Gastrocnemius medialis (tissue), 4 donors: ENCODE data around the gene NOTCH4. TPM values are rescaled to one million over a fixed set of nuclear protein-coding genes. Genes with fewer than 3 reads are reported as not detected.

ENCODE experiments used
- ATAC-seq, 2 donors: fragments of 150-250 bp; one replicate each; pipeline ENCODE4 v1.9.1; 2016
- DNase-seq, 2 donors: peaks; one replicate each; pipeline ENCODE4 v3.0.0-alpha.2; 2019
- H3K27ac ChIP-seq, 4 donors: fragments of 200-600 bp; sonication (generic); 1 replicate in 1 of 4; 2 replicates in 3 of 4; pipeline ENCODE4 v1.5.1; 2016 to 2018; ENCODE audit warnings: mild to moderate bottlenecking in 2 of 4, moderate library complexity in 1 of 4
- H3K27me3 ChIP-seq, 3 donors: fragments of 200-600 bp; sonication (generic) in 2 of 3; 1 replicate in 1 of 3; 2 replicates in 2 of 3; pipeline versions ENCODE4 v1.5.1 to v1.6.0; 2016 to 2019; ENCODE audit warnings: mild to moderate bottlenecking in 1 of 3, moderate library complexity in 1 of 3
- H3K36me3 ChIP-seq, 2 donors: fragments of 200-600 bp; sonication (generic) in 1 of 2; one replicate each; pipeline ENCODE4 v1.5.1; 2017 to 2018
- H3K4me1 ChIP-seq, 2 donors: fragments of 200-600 bp; sonication (generic) in 1 of 2; one replicate each; pipeline ENCODE4 v1.5.1; 2016 to 2017; ENCODE audit warnings: mild to moderate bottlenecking in 2 of 2
- H3K4me3 ChIP-seq, 4 donors: fragments of 200-600 bp; sonication (generic) in 3 of 4; 1 replicate in 1 of 4; 2 replicates in 3 of 4; pipeline ENCODE4 v1.5.1; 2016 to 2019; ENCODE audit warnings: mild to moderate bottlenecking in 2 of 4
- H3K9me3 ChIP-seq, 3 donors: fragments of 200-600 bp; sonication (generic) in 2 of 3; 1 replicate in 1 of 3; 2 replicates in 2 of 3; pipeline ENCODE4 v1.5.1; 2016 to 2019
- POLR2A ChIP-seq, 2 donors: fragments of 450-650 bp; IDR thresholded peaks; one replicate each; pipeline ENCODE4 v1.6.1; 2017; ENCODE audit warnings: antibody characterized with exemption in 2 of 2, mild to moderate bottlenecking in 2 of 2, moderate library complexity in 2 of 2
- in situ Hi-C, 4 donors: fragments of 200-750 bp; cut with MboI; loops; one replicate each; pipeline versions ENCODE4 v1.15.0 to v1.8.0; 2017; ENCODE audit warnings: low sequenced_read_pairs in 4 of 4
- intact Hi-C: fragments of 100-400 bp; cut with DNase I; formaldehyde crosslinking; loops from one replicate; pipeline ENCODE4 v1.15.1; 2023; ENCODE audit warnings: low total_unique reads
- microRNA-seq, 2 donors: library from miRNA; unstranded; fragments of <30 nt; microRNA quantifications; one replicate each; pipeline ENCODE4, GENCODE V29; 2016; ENCODE audit warnings: borderline replicate concordance in 2 of 2
- total RNA-seq, 4 donors: library from RNA; depleted of rRNA; stranded (reverse); fragments of >200 nt; gene quantifications; one replicate each; pipeline versions ENCODE4 v1.1.0 to v1.2.3, GENCODE V29; 2016
- TF ChIP-seq, protein P1 (sequence below), 5 experiments: fragments of 450-650 bp in 3 of 5; fragments of 200-600 bp in 2 of 5; sonication (generic) in 2 of 5; IDR thresholded peaks in 4 of 5; conservative IDR thresholded peaks in 1 of 5; 1 replicate in 4 of 5; 2 replicates in 1 of 5; pipeline ENCODE4 v1.5.1; 2016 to 2019; ENCODE audit warnings: antibody characterized with exemption in 5 of 5, mild to moderate bottlenecking in 3 of 5, moderate library complexity in 3 of 5

NOTCH4 gene
- total RNA-seq, 4 donors from 2014 or later: 6.8 to 21.1 (median 14.8) TPM

GRCh38 chr6:32146287-32146686 lies 77.6 kb downstream of the NOTCH4 start:
- intact Hi-C loops: no loop called here
- in situ Hi-C loops: loop anchor here in 1 of 4 donors (25.0 kb wide), 1 partner anchor 184 kb away; the partner anchor contains the start of genes DXO, NELFE and SKIC2
- TF ChIP-seq, protein P1, sequence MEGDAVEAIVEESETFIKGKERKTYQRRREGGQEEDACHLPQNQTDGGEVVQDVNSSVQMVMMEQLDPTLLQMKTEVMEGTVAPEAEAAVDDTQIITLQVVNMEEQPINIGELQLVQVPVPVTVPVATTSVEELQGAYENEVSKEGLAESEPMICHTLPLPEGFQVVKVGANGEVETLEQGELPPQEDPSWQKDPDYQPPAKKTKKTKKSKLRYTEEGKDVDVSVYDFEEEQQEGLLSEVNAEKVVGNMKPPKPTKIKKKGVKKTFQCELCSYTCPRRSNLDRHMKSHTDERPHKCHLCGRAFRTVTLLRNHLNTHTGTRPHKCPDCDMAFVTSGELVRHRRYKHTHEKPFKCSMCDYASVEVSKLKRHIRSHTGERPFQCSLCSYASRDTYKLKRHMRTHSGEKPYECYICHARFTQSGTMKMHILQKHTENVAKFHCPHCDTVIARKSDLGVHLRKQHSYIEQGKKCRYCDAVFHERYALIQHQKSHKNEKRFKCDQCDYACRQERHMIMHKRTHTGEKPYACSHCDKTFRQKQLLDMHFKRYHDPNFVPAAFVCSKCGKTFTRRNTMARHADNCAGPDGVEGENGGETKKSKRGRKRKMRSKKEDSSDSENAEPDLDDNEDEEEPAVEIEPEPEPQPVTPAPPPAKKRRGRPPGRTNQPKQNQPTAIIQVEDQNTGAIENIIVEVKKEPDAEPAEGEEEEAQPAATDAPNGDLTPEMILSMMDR (IDR thresholded peaks at IDR 0.05 in 4 of 5, conservative IDR thresholded peaks at IDR 0.05 in 1 of 5): no peak
- TF ChIP-seq POLR2A (IDR thresholded peaks at IDR 0.05): no peak
- no peaks in the 10 kb centered on the region for H3K4me1 ChIP-seq
- H3K9me3 ChIP-seq: no peaks in the 10 kb centered on the region
- DNase-seq (no peak), ATAC-seq (no peak)
- H3K4me3 ChIP-seq: no peak overlapping the region
- H3K27ac ChIP-seq: no peak overlapping the region
- peaks cover 18 to 31% (median 23%) of the 10 kb centered on the region in 3 donors for H3K27me3 ChIP-seq
- no peaks in the 10 kb centered on the region for H3K36me3 ChIP-seq

Small RNAs within 50 kb of the gene (microRNA-seq; reads per million reads assigned to microRNA genes)
- gene MIR6721 (1.2 to 1.7 reads per million in 2 donors), gene MIR6833 (0 reads per million in 2 donors)

Other genes starting within 250 kb of the NOTCH4 start
- 1 to 10 TPM; 4.3 to 7.8 (median 6.2) TPM for gene C4A, start 242.0 kb downstream of the NOTCH4 start, total RNA-seq
- gene C4B, start 209.3 kb downstream of the NOTCH4 start, total RNA-seq: 1 to 10 TPM; 2.6 to 8.6 (median 6.9) TPM
- under 1 TPM in 2 of 4 donors, not detected in 2; 0.16 to 0.41 TPM for gene CYP21A2, start 185.7 kb downstream of the NOTCH4 start, total RNA-seq
- gene TNXB, start 114.7 kb downstream of the NOTCH4 start, total RNA-seq: 10 to 100 TPM; 12.0 to 37.0 (median 33.5) TPM
- gene ATF6B, start 95.8 kb downstream of the NOTCH4 start, total RNA-seq: 10 to 100 TPM in 2 of 4 donors, 1 to 10 TPM in 2; 6.8 to 18.4 (median 9.5) TPM
- 1 to 10 TPM; 2.6 to 6.0 (median 3.9) TPM for gene FKBPL, start 93.8 kb downstream of the NOTCH4 start, total RNA-seq
- gene PRRT1, start 72.1 kb downstream of the NOTCH4 start, total RNA-seq: under 1 TPM in 1 of 4 donors, not detected in 3; 0.49 TPM
- 10 to 100 TPM; 16.2 to 72.7 (median 21.4) TPM for gene PPT2, start 69.9 kb downstream of the NOTCH4 start, total RNA-seq
- gene EGFL8, start 59.5 kb downstream of the NOTCH4 start, total RNA-seq: 1 to 10 TPM in 3 of 4 donors, under 1 TPM in 1; 0.80 to 7.1 (median 4.2) TPM
- 10 to 100 TPM; 32.0 to 58.7 (median 42.0) TPM for gene AGPAT1, start 48.0 kb downstream of the NOTCH4 start, total RNA-seq
- gene RNF5, start 45.7 kb downstream of the NOTCH4 start, total RNA-seq: 10 to 100 TPM; 54.6 to 98.3 (median 78.1) TPM
- 1 to 10 TPM in 1 of 4 donors, not detected in 3; 1.9 TPM for gene AGER, start 39.8 kb downstream of the NOTCH4 start, total RNA-seq
- 10 to 100 TPM; 24.3 to 37.6 (median 33.6) TPM for gene PBX2, start 33.9 kb downstream of the NOTCH4 start, total RNA-seq
- gene GPSM3, start 31.4 kb downstream of the NOTCH4 start, total RNA-seq: 1 to 10 TPM in 3 of 4 donors, not detected in 1; 2.2 to 2.9 (median 2.3) TPM
- gene TSBP1, start 147.8 kb upstream of the NOTCH4 start, total RNA-seq: not detected
- gene BTNL2, start 183.1 kb upstream of the NOTCH4 start, total RNA-seq: not detected
- gene HLA-DRA, start 215.8 kb upstream of the NOTCH4 start, total RNA-seq: 10 to 100 TPM; 43.7 to 98.5 (median 57.3) TPM